GM12878 (cell line): ENCODE results near the gene B3GALT5. TPM values are rescaled to one million over a fixed set of nuclear protein-coding genes. Genes with fewer than 3 reads are reported as not detected.

Experiments used
- ATAC-seq: fragments of 200-7000 bp; cut with Tn5 transposase; 3 replicates; pipeline ENCODE4 v1.9.1; 2020; ENCODE audit warnings: mild to moderate bottlenecking, moderate library complexity
- BruUV-seq: library from RNA; stranded (reverse); fragments of 400-500 nt; replicated peaks from 2 replicates; lab custom pipeline; 2021; lab: Mats Ljungman, UMichigan
- CTCF ChIA-PET: fragments of 300-600 bp; sonication (Branson Sonifier 250); formaldehyde crosslinking; extraction: SDS; loops from one replicate; lab custom pipeline; 2021; ENCODE audit warnings: inconsistent platforms; lab: Yijun Ruan, JAX
- POLR2A ChIA-PET: fragments of 350-600 bp; formaldehyde crosslinking; extraction: SDS; loops from one replicate; lab custom pipeline; 2021; ENCODE audit warnings: inconsistent platforms; lab: Charles Lee
- RAD21 ChIA-PET: fragments of 300-600 bp; sonication (Branson Sonifier 250); formaldehyde crosslinking; loops from one replicate; lab custom pipeline; 2023; ENCODE audit warnings: antibody characterized with exemption; ENCODE audit not compliant: unreplicated experiment; lab: Charles Lee
- SMC1A ChIA-PET: fragments of 300-600 bp; sonication (Branson Sonifier 250); formaldehyde crosslinking; loops from one replicate; lab custom pipeline; 2023; ENCODE audit not compliant: unreplicated experiment, uncharacterized antibody; lab: Charles Lee
- DNase-seq: peaks from one replicate; pipeline ENCODE4 v3.0.0-alpha.2; 2011; ENCODE audit warnings: low read depth, low spot score
- FAIRE-seq: peaks from 3 replicates; lab custom pipeline; 2011; peaks lifted over from hg19 to GRCh38; lab: Jason Lieb, UNC
- H2AFZ ChIP-seq: 2 replicates; pipeline ENCODE4 v1.6.0; 2011; ENCODE audit warnings: low read depth, low read length, control low read depth; ENCODE audit not compliant: control insufficient read depth
- H3K27ac ChIP-seq: 2 replicates; pipeline ENCODE4 v1.5.1; 2011; ENCODE audit warnings: control low read depth; ENCODE audit not compliant: control insufficient read depth, insufficient read depth
- H3K27me3 ChIP-seq, 2 experiments: replicated peaks in 1 of 2; 2 replicates each; pipeline versions ENCODE4 v1.6.0 to v1.6.1; 2011; ENCODE audit warnings: low read length in 1 of 2; ENCODE audit not compliant: control insufficient read depth in 2 of 2, insufficient read depth in 2 of 2
- H3K36me3 ChIP-seq, 2 experiments: 2 replicates each; pipeline ENCODE4 v1.5.1; 2011; ENCODE audit warnings: low read length in 1 of 2; ENCODE audit not compliant: control insufficient read depth in 2 of 2, insufficient read depth in 2 of 2
- H3K4me1 ChIP-seq: 2 replicates; pipeline ENCODE4 v1.6.1; 2011; ENCODE audit warnings: mild to moderate bottlenecking, low read length, moderate library complexity, mixed read lengths; ENCODE audit not compliant: control insufficient read depth, insufficient read depth
- H3K4me2 ChIP-seq: 2 replicates; pipeline ENCODE4 v1.6.0; 2011; ENCODE audit warnings: control low read depth; ENCODE audit not compliant: control insufficient read depth, insufficient read depth
- H3K4me3 ChIP-seq: fragments of 200-600 bp; sonication (generic); 2 replicates; pipeline ENCODE4 v1.5.1; 2016
- H3K79me2 ChIP-seq: 2 replicates; pipeline ENCODE4 v1.6.0; 2011; ENCODE audit warnings: low read length; ENCODE audit not compliant: control insufficient read depth, insufficient read depth
- H3K9ac ChIP-seq: 2 replicates; pipeline ENCODE4 v1.8.0; 2011; ENCODE audit warnings: low read length, control low read depth, mixed read lengths; ENCODE audit not compliant: control insufficient read depth, insufficient read depth
- H3K9me3 ChIP-seq: replicated peaks from 3 replicates; pipeline ENCODE4 v1.5.1; 2011; ENCODE audit warnings: mild to moderate bottlenecking, low read length; ENCODE audit not compliant: control insufficient read depth, insufficient read depth
- H4K20me1 ChIP-seq: 2 replicates; pipeline ENCODE4 v1.6.0; 2011; ENCODE audit not compliant: control insufficient read depth, insufficient read depth
- BACH1 ChIP-seq: fragments of 450-650 bp; IDR thresholded peaks from 2 replicates; pipeline ENCODE4 v1.6.1; 2017; ENCODE audit warnings: mild to moderate bottlenecking, borderline replicate concordance
- BCL11A ChIP-seq: IDR thresholded peaks from 2 replicates; pipeline ENCODE4 v1.6.1; 2011; ENCODE audit warnings: low read depth, low read length
- CBX3 ChIP-seq: fragments of 200-600 bp; sonication (generic); IDR thresholded peaks from 2 replicates; pipeline ENCODE4 v1.6.1; 2016; ENCODE audit warnings: low read depth, borderline replicate concordance
- FOXM1 ChIP-seq: IDR thresholded peaks from 2 replicates; pipeline ENCODE4 v1.6.1; 2012; ENCODE audit warnings: low read depth, mild to moderate bottlenecking, inconsistent platforms, low read length, moderate library complexity
- HDGF ChIP-seq: fragments of 450-650 bp; IDR thresholded peaks from 2 replicates; pipeline ENCODE4 v1.6.1; 2016; ENCODE audit warnings: antibody characterized with exemption
- KDM1A ChIP-seq: fragments of 200-600 bp; sonication (generic); IDR thresholded peaks from 2 replicates; pipeline ENCODE4 v1.6.1; 2016; ENCODE audit warnings: borderline replicate concordance
- NBN ChIP-seq: fragments of 450-650 bp; IDR thresholded peaks from 2 replicates; pipeline ENCODE4 v1.6.1; 2016
- NR2C1 ChIP-seq: fragments of 450-650 bp; IDR thresholded peaks from 2 replicates; pipeline ENCODE4 v1.6.1; 2017; ENCODE audit warnings: antibody characterized with exemption, mild to moderate bottlenecking, moderate library complexity
- PAX5 ChIP-seq: IDR thresholded peaks from 2 replicates; pipeline ENCODE4 v1.6.1; 2011; ENCODE audit warnings: low read depth, low read length, borderline replicate concordance
- POU2F2 ChIP-seq: IDR thresholded peaks from 3 replicates; pipeline ENCODE4 v1.6.1; 2011; ENCODE audit warnings: low read depth, mild to moderate bottlenecking, low read length, borderline replicate concordance
- RELA ChIP-seq: fragments of 450-650 bp; IDR thresholded peaks from 2 replicates; pipeline ENCODE4 v1.8.0; 2014; ENCODE audit warnings: borderline replicate concordance; ENCODE audit not compliant: partially characterized antibody
- SREBF2 ChIP-seq: IDR thresholded peaks from 2 replicates; pipeline ENCODE4 v1.6.1; 2012; ENCODE audit warnings: mild to moderate bottlenecking, low read length
- STAT1 ChIP-seq: fragments of 450-650 bp; conservative IDR thresholded peaks from 2 replicates; pipeline ENCODE4 v1.6.1; 2014; ENCODE audit warnings: antibody characterized with exemption, mild to moderate bottlenecking
- TCF7 ChIP-seq: IDR thresholded peaks from 2 replicates; pipeline ENCODE4 v1.6.1; 2014; ENCODE audit warnings: antibody characterized with exemption, borderline replicate concordance
- YBX1 ChIP-seq: fragments of 450-650 bp; IDR thresholded peaks from 2 replicates; pipeline ENCODE4 v1.6.1; 2016; ENCODE audit warnings: antibody characterized with exemption
- ZSCAN29 ChIP-seq: fragments of 450-650 bp; IDR thresholded peaks from 2 replicates; pipeline ENCODE4 v1.6.1; 2017; ENCODE audit warnings: mild to moderate bottlenecking, moderate library complexity
- WGBS: methylation state at CpG from one replicate; pipeline ENCODE4 v1.1.6; 2016; ENCODE audit warnings: low lambda C conversion rate; ENCODE audit not compliant: insufficient replicate concordance, insufficient coverage; ENCODE audit errors: missing lambda C conversion rate; 5-methylcytosine and 5-hydroxymethylcytosine counted together
- in situ Hi-C: fragments of 300-500 bp; cut with MboI; formaldehyde crosslinking; loops from 9 replicates; pipeline ENCODE4 v1.14.3; 2018; ENCODE audit warnings: mixed read lengths
- intact Hi-C: fragments of 100-400 bp; cut with micrococcal nuclease; formaldehyde crosslinking; loops from one replicate; pipeline ENCODE4 v1.14.2; 2022; ENCODE audit not compliant: unreplicated experiment
- polyA plus RNA-seq, 11 experiments: library from polyadenylated mRNA; depleted of rRNA in 4 of 11; unstranded in 6 of 11; stranded (reverse) in 5 of 11; fragments of >200 nt; fragmentation: Nextera tagmentation in 4 of 11; fragmentation: Illumina TruSeq in 1 of 11; extraction: Ambion mirVana in 4 of 11; extraction: Trizol in 1 of 11; gene quantifications; 1 replicate in 1 of 11; 2 replicates in 10 of 11; pipeline versions ENCODE4 v1.2.1 to v1.2.3, GENCODE V29; 2011 to 2016; ENCODE audit warnings: inconsistent platforms in 2 of 11, missing spikeins in 2 of 11, low read depth in 1 of 11
- total RNA-seq, 4 experiments: library from RNA; depleted of rRNA in 3 of 4; stranded (reverse); fragments of >200 nt in 3 of 4; fragmentation: Illumina TruSeq in 1 of 4; extraction: Trizol in 1 of 4; gene quantifications; 2 replicates each; pipeline versions ENCODE4 v1.2.1 to v1.2.3, GENCODE V29; 2013 to 2021
- TF ChIP-seq, protein P1 (sequence below): IDR thresholded peaks from 2 replicates; pipeline ENCODE4 v1.6.1; 2012; ENCODE audit warnings: low read depth, low read length, improper control_type of control experiment
- TF ChIP-seq, protein P2 (sequence below): fragments of 450-650 bp; IDR thresholded peaks from 2 replicates; pipeline ENCODE4 v1.6.1; 2018; ENCODE audit warnings: mild to moderate bottlenecking, low read depth, moderate library complexity; ENCODE audit not compliant: partially characterized antibody
- TF ChIP-seq, protein P3 (sequence below): IDR thresholded peaks from 2 replicates; pipeline ENCODE4 v1.6.1; 2012; ENCODE audit warnings: mild to moderate bottlenecking, low read depth, low read length

B3GALT5 gene
- total and polyA plus RNA-seq, 10 of the 15 experiments (the other 5 are each of a cell fraction or from before 2014, with no cell fraction given), result 0.03 to 0.04 TPM; not detected in 8

DNA sequence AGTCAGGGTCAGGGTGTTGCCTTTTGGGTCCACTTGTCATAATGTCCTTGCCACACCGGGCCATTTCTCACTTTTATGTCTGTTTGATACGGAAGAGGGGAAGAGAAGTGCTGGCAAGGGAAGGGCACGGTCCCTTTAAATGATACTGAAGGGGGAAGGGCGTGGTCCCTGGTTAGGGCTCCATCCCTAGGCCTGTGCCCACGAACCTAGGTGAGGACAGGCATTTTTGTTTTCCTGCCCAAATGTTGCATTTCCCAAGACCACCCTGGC is 25.2 kb downstream of the B3GALT5 start:
- ATAC-seq (no peak), FAIRE-seq (no peak), DNase-seq (no peak)
- H3K9ac ChIP-seq, result no peak overlapping the region
- RAD21 ChIA-PET, result no interaction called here
- CTCF ChIA-PET, result no interaction called here
- H3K4me3 ChIP-seq, result no peak overlapping the region
- H3K9me3 ChIP-seq, result no peaks in the 10 kb centered on the region; the same call in 2 of the 3 replicates
- in situ Hi-C loops (no loop called here), intact Hi-C loops (no loop called here)
- no peaks in the 10 kb centered on the region for H3K4me1 ChIP-seq
- H4K20me1 ChIP-seq, result no peaks in the 10 kb centered on the region
- no peak overlapping the region for H2AFZ ChIP-seq
- no peaks in the 10 kb centered on the region for H3K36me3 ChIP-seq
- H3K27ac ChIP-seq, result no peak overlapping the region
- no peaks in the 10 kb centered on the region for H3K79me2 ChIP-seq
- WGBS, result 22% methylated on average over 5 of the region's 5 CpGs
- no peak overlapping the region for H3K4me2 ChIP-seq
- TF ChIP-seq SREBF2 (no peak), HDGF (no peak), YBX1 (no peak), ZSCAN29 (no peak), BACH1 (no peak), NR2C1 (no peak), PAX5 (no peak), KDM1A (no peak), RELA (no peak), POU2F2 (no peak), NBN (no peak), STAT1 (no peak), BCL11A (no peak), CBX3 (no peak), FOXM1 (no peak), TCF7 (no peak)
- TF ChIP-seq, protein P1, sequence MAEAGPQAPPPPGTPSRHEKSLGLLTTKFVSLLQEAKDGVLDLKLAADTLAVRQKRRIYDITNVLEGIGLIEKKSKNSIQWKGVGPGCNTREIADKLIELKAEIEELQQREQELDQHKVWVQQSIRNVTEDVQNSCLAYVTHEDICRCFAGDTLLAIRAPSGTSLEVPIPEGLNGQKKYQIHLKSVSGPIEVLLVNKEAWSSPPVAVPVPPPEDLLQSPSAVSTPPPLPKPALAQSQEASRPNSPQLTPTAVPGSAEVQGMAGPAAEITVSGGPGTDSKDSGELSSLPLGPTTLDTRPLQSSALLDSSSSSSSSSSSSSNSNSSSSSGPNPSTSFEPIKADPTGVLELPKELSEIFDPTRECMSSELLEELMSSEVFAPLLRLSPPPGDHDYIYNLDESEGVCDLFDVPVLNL, result no peak
- TF ChIP-seq, protein P2, sequence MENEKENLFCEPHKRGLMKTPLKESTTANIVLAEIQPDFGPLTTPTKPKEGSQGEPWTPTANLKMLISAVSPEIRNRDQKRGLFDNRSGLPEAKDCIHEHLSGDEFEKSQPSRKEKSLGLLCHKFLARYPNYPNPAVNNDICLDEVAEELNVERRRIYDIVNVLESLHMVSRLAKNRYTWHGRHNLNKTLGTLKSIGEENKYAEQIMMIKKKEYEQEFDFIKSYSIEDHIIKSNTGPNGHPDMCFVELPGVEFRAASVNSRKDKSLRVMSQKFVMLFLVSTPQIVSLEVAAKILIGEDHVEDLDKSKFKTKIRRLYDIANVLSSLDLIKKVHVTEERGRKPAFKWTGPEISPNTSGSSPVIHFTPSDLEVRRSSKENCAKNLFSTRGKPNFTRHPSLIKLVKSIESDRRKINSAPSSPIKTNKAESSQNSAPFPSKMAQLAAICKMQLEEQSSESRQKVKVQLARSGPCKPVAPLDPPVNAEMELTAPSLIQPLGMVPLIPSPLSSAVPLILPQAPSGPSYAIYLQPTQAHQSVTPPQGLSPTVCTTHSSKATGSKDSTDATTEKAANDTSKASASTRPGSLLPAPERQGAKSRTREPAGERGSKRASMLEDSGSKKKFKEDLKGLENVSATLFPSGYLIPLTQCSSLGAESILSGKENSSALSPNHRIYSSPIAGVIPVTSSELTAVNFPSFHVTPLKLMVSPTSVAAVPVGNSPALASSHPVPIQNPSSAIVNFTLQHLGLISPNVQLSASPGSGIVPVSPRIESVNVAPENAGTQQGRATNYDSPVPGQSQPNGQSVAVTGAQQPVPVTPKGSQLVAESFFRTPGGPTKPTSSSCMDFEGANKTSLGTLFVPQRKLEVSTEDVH, result no peak
- TF ChIP-seq, protein P3, sequence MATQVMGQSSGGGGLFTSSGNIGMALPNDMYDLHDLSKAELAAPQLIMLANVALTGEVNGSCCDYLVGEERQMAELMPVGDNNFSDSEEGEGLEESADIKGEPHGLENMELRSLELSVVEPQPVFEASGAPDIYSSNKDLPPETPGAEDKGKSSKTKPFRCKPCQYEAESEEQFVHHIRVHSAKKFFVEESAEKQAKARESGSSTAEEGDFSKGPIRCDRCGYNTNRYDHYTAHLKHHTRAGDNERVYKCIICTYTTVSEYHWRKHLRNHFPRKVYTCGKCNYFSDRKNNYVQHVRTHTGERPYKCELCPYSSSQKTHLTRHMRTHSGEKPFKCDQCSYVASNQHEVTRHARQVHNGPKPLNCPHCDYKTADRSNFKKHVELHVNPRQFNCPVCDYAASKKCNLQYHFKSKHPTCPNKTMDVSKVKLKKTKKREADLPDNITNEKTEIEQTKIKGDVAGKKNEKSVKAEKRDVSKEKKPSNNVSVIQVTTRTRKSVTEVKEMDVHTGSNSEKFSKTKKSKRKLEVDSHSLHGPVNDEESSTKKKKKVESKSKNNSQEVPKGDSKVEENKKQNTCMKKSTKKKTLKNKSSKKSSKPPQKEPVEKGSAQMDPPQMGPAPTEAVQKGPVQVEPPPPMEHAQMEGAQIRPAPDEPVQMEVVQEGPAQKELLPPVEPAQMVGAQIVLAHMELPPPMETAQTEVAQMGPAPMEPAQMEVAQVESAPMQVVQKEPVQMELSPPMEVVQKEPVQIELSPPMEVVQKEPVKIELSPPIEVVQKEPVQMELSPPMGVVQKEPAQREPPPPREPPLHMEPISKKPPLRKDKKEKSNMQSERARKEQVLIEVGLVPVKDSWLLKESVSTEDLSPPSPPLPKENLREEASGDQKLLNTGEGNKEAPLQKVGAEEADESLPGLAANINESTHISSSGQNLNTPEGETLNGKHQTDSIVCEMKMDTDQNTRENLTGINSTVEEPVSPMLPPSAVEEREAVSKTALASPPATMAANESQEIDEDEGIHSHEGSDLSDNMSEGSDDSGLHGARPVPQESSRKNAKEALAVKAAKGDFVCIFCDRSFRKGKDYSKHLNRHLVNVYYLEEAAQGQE, result no peak
- no TSS peak for BruUV-seq
- H3K27me3 ChIP-seq, result no peaks in the 10 kb centered on the region
- POLR2A ChIA-PET, result no interaction called here
- SMC1A ChIA-PET, result no interaction called here
